GM19023 (cell line): ENCODE data around the gene CACNA1G.

Experiments
- ATAC-seq: cut with Tn5 transposase; IDR thresholded peaks from one replicate; pipeline ENCODE4 v1.9.1; 2021; ENCODE audit warnings: mild to moderate bottlenecking, moderate library complexity; ENCODE audit not compliant: unreplicated experiment

CACNA1G gene

DNA sequence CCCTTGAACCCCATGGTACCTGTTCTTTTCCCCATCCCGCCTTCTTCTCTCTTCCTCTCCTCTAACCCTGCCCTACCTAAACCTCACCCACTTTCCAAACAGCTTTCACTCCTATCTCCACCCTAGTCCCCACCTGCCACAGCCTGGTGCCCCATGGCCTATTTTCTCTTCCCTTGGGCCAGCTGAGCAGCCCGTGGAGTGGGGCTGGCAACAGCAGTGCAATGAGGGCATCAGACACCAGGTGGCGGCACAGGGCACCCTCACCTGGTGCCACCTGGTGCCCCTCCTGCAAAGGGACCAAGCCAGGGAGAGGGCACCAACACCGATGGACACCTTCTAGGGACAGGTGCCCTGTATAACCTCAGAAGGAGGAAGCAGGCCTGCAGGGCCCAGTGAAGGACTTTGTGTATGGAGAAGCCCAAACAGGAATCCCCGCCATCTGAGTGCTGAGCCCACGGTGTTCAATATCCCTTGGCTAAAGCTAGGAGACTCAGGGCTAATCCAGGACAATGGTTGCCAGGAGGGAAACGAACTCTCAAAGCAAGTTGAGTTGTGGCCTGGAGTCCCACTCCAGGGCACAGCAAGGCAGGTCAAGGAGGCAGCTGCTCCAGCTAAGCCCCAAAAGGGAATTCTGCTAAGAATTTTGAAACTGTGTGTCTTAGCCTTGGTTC, 70.1 kb downstream of the CACNA1G start:
- ATAC-seq: no peak

DNA sequence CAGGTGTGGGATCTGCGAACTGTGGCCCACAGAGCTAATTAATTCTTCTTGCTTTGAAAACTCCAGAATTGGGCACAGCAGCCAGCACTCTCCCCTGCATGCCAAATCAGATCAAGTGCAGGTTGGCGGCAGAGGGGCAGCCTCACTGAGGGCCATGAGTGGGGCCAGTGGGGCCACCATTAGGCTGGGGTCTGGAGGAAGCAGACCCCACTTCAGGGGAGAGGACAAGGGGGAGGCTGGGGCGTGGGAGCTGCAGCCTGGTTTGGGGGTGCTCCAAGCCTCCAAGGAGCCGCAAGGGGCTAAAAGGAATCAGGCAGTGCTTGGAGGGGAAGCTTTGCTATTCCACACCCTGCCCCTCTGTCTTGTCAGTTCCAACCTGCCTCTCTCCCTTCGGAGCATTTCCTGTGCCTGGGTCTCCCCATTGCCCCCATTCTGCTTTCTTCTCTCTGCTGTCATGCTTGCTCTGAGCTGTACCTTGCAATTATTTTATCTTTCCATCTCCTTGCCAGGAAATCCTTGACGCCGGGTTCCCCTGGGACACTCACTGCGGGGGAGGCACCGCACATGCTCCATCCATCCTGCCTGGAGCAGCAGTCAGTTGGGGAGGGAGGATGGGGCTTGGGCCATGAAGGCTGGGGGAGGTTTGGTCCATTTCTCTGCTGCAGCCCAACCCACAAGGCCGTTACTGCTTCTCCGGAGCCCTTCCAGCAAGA, 70.8 kb downstream of the CACNA1G start:
- no peak for ATAC-seq

DNA sequence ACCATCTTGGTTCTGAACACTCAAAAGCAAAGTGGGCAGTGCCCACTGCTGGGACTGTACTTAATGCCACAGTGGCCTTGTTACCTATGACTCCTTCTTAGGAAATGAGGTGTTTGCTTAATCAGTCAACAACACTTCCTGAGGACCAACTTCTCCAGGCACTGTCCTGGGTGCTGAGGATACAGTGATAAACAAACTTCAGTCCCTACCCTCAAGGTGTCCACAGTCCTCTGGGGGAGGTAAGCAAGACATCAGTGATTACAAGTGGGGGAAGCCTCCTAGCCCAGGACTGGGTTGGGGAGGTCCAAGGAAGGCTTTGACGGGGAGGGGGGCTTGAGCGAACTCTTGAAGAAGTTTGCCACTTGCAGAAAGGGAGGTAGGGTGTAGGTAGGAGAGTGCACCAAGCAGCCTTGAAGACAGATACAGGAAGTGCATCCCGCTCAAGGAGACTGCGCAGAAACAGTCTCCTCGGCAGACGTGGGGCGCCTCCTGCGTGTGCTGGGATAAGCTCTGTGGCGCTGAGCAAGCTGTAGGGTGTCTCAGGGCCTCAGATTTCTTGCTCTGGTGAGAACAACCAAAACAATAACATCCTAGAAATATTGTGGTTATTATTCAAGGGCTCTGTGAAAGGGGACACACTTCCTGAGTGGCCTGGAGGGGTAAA, 71.5 kb downstream of the CACNA1G start:
- no peak for ATAC-seq

DNA sequence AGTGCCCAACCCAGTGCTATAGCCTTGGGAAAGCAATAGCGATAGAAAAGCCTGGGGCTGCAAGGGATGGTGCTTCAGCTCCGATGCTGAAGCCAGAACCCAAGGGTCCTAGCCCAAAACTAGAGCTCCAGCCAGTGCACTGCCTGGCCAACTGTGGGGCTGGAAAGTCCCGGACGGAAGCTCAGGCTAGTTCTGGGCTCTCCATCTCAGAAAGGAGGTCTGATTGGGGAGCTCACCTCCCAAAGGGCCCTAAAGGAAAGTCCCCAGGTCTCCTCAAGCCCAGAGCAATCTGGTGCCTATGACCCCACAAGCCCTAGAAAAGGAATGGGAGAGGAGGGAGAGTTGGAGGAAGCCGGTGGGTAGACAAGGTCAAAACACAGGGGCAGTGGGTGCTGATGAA, 72.1 kb downstream of the CACNA1G start:
- ATAC-seq: no peak

DNA sequence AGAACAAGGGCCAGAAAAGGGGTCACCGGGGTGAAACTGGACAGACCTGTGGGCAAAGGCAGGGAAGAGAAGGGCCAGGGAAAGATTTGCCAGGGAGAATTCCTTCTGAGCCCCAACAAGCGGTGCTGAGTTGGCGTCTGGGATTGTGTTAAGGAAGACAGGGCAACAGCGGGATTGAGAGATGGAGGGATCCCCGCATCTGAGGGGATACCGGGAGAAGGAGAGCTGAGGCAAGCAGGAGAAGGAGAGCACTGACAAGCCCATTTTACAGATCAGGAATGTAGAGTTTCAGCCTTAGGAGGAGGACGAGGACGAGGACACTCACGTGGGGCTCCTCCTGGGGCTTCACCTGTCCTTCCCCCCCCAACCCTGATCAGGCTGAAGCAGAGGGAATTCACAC, 73.2 kb downstream of the CACNA1G start:
- no peak for ATAC-seq

DNA sequence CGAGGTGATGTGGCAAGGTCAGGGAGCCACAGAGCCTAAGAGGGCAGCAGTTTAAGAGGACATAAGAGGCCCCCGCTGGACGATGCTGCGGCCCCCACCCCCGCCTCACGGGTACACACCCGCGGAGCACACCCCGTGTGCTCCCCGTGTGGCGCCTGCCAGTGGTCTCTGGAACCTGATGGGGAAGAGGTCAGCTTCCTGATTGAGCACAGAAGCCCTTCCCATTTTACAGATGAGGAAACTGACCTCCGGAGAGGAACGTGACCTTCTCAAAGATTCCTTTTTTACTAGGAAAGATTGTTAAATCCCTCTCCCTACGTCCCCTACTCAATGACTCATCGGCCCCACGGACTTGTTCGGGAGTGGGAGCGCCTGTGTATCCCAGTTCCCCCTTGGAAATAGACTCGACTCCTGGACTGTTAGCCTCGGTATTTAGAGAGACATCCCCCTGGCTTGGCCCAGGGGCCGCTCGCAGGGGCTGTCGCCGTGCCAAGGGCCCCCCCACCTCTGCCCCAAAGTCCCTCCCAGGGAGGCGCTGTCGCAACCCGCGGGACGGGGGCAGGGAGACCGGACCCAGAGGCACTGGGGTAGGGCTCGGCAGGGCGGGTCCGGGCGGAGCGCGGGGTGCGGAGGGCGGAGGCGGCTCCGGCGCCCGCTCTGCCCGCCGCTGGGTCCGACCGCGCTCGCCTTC, 73.9 kb downstream of the CACNA1G start, which contains the start of gene ABCC3:
Gene ABCC3 (plus strand): TSS at position 658 of the 691 bp plus-strand sequence. CDS start 56 bp downstream, outside the sequence.
- no peak for ATAC-seq

DNA sequence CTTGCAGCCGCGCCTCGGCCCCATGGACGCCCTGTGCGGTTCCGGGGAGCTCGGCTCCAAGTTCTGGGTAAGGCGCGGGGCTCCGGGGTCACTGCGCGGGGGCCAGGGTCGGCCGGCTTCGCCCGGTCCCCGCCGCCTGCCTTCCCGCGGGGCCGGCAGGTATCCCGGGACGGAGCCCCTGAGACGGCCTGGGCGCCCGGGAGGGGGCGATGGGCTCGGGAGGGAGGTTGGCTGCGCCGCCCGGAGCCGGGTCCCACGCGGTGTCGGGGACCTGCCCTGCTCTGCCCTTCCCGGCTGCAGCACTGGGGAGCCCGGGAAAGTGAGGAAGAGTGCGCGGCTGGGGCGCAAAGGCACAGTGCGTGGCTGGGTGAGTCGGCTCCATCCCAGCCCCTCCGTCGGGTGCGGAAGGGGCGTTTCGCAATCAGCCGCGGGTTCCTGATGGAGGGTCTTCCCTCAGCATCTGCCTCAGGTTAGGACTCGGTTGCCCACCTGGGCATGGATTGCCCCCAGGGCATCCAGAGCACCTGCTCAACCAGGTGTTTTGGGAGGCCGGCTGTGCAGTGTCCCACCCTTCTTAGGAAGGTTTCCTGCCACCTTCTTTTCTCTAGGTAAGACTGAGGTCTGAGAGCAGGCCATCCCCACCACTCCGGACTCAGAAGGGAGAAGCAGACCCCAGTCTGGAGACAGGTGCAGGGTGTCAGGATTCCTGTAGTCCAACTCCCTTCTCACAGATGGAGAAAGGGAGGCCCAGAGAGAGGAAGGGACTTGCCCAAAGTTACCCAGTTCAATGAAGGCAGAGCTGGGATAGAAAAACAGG, 74.6 kb downstream of the CACNA1G start:
- no peak for ATAC-seq

DNA sequence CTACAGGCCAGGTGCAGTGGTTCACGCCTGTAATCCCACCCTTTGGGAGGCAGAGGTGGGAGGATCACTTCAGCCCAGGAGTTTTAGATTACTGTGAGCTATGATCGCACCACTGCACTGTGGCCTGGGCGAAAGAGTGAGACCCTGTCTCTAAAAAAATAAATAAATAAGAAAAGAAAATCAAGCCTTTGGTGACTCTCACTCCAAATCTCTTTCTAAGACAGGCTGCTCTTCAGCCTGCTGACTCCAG, 75.1 kb downstream of the CACNA1G start:
- ATAC-seq: no peak

DNA sequence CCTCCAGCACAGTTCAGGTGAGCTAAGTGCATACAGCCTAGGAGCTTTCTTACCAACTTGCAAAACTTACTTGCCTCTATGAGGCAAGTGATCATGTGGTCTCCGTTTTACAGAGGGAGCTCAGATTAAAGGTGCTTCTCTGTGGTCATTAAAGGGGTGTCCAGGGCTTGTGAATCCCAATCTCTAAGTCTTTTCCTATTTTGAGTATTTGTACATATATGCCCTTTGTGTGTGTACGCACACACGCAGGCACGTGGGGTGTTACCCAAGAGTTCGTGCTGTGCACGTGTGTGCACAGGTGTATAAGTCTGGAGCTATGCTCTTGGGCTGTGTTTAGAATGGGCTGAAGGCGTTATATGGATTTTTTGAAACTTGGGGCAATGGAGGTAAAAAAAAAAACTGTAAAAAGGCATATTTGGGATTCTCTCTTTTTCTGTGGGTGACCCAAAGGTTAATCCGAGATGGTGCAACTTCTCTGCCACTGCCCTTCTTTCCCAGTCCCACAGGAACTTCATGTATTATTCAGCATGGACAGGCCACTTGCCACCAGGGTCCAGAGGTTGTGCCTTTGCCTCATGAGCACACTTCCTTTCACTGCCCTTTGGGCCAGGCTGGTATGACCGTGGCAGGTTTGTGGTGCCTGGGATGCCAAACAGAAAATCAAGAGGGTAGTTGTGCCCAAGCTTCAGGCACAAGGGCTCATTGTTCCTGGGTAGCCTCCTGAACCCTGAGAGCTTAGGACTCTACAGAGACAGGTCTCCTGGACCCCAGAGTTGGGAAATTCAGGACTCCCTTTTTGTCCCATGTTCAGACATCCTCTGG, 75.7 kb downstream of the CACNA1G start:
- ATAC-seq: no peak

DNA sequence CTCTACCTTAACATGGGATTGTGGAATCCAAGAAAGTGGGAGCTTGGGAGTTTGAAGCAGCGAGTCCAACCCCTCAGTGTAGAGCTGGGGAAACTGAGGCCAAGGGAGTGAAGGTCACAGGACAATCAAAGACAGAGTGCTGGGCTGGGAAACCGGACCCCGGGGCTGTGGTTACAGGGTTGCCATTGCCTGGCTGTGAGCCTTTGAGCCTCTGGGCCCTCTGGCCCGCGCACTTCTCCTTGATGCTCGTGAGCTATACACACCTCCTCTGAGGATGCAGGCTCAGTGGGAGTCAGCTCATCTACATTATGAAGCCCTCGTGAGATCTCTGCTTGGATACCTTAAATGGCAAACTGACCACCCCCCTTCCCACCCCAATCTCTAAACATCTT, 76.3 kb downstream of the CACNA1G start:
- no peak for ATAC-seq

DNA sequence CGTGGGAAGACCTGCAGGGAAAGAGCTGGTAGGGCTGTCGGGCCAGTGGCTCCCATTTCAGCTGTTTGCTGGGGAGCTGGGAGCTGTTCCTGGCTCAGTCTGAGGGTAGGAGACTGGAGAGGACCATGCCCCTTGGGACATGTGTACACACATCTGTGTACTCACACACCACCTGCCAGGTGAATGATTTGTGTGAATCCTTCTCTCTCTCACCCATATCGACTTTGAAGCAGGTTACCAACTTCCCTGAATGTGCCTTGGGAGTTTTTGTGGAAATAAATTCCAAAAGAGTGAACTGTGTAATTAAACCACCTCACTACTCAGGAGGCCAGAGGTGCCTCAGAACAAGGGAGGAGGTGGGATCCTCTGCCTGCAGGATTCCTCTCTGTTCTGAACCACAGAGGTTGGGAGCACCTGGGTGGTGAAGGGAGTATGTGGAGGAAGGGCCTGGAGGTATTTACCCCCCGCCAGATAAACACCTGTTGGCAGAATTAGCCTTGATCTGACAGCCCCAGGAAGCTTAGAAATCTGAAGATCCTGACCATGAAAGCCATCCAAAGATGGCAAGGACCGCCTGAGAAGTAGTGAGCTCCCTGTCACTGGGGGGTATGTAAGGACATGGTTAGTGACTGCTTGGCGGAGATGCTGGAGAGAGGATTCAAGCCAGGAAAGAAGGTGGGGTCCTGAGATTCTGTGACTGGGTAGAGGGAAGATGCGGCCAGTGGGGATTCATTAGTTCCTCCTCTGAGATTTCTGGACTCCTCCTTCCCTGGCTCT, 77.5 kb downstream of the CACNA1G start:
- ATAC-seq: no peak

DNA sequence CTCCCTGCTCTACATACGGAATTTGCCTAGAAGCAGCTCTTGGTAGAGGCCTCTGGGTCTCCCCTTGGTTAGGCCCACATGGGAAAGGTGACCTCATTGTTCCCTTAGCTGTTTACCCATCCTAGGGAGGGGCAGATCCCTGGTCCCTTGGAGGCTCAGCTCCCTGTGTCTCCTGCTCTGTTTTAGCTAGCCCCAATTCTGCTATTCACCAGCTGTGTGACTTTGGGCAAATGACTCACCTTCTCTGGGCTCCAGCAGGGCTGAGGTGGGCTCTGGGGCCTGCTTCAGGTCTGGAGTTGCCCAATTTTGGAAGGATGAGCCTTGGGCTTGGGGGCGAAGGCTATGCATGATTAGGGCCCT, 78.1 kb downstream of the CACNA1G start:
- no peak for ATAC-seq

DNA sequence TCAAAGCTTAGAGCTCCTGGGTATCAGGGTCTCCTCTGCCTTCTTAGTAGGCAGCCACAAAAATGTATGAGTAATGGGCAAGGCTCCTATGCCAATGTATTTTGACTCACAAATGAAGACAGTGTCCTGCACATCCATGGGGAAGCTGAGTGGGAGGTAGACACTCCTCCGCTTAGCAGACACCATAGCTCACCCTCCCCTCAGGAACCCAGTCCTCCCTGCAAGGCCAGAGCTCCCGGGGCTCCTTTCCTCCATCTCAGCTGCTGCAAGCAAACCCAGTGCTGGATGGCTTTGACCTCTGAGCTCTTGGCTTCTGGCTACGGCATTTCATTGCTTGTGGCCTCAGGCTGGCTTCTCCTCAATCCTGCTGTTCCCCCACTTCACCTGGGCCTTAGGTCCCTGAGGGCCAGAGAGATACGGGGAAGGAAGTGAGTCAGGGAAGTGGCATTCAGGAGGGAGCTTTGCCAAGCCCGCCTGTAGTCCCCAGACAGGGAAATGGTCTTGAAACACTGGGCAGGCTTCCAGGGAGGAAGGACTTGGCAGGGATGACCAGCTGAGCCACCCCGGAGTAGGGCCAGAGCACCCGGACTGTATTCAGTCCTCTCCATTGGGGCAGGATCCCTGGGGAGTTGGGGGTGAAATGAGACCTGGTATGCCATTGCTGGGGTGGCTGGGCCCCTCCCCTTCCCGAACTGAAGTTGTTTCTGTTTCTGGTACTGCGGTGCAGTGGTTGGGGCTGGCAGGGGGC, 78.6 kb downstream of the CACNA1G start:
- ATAC-seq: no peak

DNA sequence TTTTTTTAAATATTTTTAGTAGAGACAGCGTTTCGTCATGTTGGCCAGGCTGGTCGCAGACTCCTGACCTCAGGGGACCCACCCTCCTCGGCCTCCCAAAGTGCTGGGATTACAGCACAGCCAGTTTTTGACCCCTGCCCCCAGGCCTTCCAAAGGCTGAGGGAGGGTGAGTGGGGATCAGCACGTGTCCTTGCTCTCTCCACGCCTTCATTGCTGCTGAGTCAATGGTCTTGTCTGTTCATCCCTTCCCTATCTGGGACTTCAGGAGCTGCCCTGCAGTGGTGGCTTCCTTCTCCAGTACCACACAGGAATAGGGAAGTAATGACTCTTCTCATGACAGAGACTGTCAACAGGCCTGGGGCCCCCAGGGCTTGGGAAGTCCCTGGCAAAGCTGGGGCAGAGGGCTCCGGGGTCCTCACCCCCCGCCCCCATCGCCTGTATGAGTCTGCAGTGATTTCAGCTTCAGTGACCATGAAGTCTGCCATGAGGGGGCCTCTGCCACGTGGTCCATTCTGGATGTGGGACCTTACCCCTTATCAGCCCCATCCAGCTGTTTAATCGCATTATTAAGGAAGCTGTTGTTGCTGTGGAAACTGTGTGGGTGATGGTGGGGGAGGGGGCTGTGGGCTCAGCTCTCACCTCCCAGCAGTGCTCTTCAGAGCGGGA, 80.3 kb downstream of the CACNA1G start:
- no peak for ATAC-seq

DNA sequence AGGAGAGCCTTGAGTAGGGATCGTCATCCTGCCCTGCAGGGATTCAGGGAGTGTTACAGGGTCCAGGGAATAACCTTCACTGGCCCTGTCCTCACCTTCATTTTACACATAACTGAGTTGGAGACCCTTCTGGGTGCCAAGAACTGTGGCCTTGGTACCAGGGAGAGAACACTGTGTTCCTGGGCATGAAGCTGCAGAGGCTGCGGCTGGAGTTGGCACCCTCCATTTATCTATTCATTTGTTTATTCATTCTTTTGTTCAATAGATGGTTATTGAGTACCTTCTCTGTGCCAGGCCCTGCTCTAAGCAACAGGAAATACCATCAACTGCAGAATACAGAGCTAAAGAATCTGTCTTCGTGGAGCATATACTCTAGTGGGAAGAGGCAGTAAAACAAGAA, 80.8 kb downstream of the CACNA1G start:
- no peak for ATAC-seq

DNA sequence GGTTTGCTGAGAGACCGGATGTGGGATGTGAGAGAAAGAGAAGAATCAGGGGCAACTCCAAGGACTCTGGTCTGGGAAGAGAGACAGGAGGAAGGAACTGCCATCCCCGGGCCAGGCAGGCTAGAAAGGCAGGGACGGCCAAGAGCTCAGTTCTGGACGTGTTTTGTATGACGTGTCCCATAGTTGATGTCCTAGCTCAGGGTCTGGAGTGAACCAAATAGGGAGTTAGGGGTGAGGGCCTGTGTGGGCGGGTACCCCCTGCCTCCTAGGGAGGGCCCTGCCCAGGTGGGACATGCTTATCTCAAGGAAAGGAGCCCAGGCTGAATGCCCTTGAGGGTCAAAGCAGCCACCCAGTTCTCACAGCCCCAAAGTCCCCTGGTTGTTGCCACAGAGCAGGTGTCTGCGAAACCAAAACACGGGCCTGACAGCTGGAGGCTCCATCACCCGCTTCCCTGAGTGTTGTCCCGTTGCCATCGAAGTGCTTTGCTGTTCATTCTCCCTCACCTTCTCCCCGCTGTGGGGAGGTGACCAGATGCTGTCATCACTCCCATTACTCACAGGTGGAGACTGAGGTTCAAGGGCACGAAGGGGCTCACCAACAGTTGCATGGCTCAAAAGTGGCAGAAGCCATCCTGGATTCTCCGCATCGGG, 81.7 kb downstream of the CACNA1G start:
- ATAC-seq: no peak

DNA sequence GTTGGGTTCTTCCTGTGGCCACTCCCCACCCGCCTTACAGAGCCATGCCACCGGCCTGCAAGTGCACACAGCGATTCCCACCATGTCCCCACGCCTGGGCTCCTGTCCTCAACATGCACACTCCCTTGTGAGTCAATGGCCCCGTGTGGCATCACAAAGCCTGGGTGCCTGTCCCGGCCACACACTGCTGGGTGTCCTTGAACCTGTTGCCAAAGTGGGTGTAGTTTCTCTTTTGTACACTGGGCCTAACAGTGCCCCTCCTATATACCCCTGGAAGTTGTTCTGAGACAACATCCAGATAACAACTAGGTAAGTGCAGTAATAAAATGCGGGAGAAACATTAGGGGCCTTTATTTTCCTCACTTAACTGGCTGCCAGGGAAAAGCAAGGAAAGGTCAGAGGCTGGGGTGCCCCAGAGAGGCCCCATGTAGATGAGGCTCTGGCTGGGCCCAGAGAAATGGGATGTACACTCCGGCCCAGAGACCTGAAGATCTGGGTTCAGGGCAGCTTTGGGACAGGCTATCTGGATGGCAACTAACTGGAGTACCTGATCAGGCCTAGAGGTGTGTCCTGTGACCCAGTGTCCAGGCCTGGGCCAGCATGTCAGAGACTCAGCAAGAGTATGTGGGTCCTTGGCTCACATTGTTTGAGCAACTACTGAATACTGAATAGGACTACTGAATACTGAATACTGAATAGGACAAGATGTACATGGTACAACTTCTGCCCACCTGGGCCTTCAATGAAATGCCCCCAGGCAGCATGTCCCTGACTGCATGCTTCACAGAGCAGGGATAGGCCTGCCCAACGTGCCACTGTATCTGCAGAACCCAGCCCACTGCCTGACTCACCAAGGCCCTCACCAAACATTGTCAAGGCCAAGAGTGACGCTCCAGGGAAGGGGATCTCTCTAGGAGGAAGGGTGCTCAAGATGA, 82.5 kb downstream of the CACNA1G start:
- ATAC-seq: no peak
